GM10266 (cell line): ENCODE results near the gene NRXN2.

Experiments
- DNase-seq: peaks from one replicate; pipeline ENCODE4 v3.0.0; 2012; ENCODE audit errors: extremely low spot score
- CTCF ChIP-seq: IDR thresholded peaks from 2 replicates; pipeline ENCODE4 v1.5.1; 2012; ENCODE audit warnings: mild to moderate bottlenecking, low read depth; ENCODE audit not compliant: control insufficient read depth, insufficient read depth; ENCODE audit errors: missing control alignments

Gene NRXN2

GRCh38 chr11:64762674-64763525 is 39.9 kb upstream of the NRXN2 start:
- DNase-seq, result no peak
- TF ChIP-seq CTCF, result no peak

GRCh38 chr11:64762277-64762673 is 39.3 kb upstream of the NRXN2 start:
- no peak for DNase-seq
- no peak for TF ChIP-seq CTCF

- no peak for TF ChIP-seq CTCF
- no peak for DNase-seq
Measured at GRCh38 chr11:64760759-64761420, 37.9 kb upstream of the NRXN2 start.

- TF ChIP-seq CTCF, result no peak
- DNase-seq, result no peak
Measured at GRCh38 chr11:64759722-64760719, 37.0 kb upstream of the NRXN2 start, which contains the start of gene PYGM. TSS of gene PYGM (minus strand) at chr11:64759974. CDS start at chr11:64759898, 76 bp downstream.

- no peak for DNase-seq
- TF ChIP-seq CTCF, result no peak
Measured at GRCh38 chr11:64759131-64759721, 36.2 kb upstream of the NRXN2 start.

- no peak for TF ChIP-seq CTCF
- DNase-seq, result no peak
Measured at GRCh38 chr11:64758330-64759079, 35.5 kb upstream of the NRXN2 start.
